HG02970 (cell line): ENCODE data around the gene CSTF1.
"Not testable (repeated sequence)": the region's sequence is repeated elsewhere in the genome, so short reads cannot be mapped to it uniquely, and the experiment has no call there.

Source experiments
- ATAC-seq: cut with Tn5 transposase; IDR thresholded peaks from one replicate; pipeline ENCODE4 v1.9.1; 2021; ENCODE audit warnings: mild to moderate bottlenecking, moderate library complexity, moderate number of reproducible peaks; ENCODE audit not compliant: unreplicated experiment, low FRiP score

The CSTF1 gene

GRCh38 chr20:56400001-56400640 is 7.7 kb downstream of the CSTF1 start:
- no peak for ATAC-seq

DNA sequence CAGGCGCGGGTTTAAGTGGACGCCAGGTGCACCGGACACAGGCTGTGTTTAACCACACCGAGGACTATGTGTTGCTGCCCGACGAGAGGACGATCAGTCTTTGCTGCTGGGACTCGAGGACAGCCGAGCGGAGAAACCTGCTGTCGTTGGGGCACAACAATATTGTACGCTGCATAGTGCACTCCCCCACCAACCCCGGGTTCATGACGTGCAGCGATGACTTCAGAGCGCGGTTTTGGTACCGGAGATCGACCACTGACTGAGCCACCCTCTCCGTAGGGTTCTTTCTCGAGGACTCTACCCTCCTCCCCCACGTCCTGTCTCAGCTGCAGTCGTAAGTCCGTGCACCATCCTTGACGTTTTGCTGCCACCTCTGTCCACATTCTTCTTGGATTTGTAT is 11.0 kb downstream of the CSTF1 start:
- ATAC-seq: no peak

DNA sequence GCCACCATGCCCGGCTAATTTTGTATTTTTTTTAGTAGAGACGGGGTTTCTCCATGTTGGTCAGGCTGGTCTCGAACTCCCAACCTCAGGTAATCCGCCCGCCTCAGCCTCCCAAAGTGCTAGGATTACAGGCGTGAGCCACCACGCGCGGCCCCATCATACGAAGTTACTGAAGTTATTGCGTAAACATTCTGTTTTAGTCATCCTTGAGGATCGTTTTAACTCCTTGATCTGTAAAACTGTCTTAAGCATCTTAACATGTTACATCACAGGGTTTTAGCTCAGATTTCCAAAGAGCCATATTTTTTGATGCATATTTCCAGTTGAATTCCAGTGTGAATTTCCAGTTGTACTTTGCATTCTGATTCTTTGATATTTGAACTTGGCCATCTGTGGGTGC is 12.9 kb downstream of the CSTF1 start:
- ATAC-seq: not testable (repeated sequence)

- ATAC-seq: no peak
Observed at GRCh38 chr20:56406910-56407309, 14.5 kb downstream of the CSTF1 start.

GRCh38 chr20:56409521-56409920 is 17.1 kb downstream of the CSTF1 start:
- no peak for ATAC-seq

GRCh38 chr20:56409956-56410355 is 17.5 kb downstream of the CSTF1 start:
- ATAC-seq: no peak

DNA sequence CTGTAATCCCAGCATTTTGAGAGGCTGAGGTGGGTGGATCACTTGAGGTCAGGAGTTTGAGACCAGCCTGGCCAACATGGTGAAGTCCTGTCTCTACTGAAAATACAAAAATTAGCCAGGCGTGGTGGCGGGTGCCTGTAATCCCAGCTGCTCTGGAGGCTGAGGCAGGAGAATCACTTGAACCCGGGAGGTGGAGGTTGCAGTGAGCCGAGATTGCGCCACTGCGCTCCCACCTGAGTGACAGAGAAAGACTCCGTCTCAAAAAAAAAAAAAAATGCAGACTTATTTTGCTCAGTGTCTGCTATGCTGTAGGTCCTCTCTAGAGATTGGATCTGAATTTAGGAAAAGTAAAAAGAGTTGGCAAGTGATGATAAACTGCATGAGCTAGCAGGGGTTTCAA is 18.8 kb downstream of the CSTF1 start:
- not testable (repeated sequence) for ATAC-seq

DNA sequence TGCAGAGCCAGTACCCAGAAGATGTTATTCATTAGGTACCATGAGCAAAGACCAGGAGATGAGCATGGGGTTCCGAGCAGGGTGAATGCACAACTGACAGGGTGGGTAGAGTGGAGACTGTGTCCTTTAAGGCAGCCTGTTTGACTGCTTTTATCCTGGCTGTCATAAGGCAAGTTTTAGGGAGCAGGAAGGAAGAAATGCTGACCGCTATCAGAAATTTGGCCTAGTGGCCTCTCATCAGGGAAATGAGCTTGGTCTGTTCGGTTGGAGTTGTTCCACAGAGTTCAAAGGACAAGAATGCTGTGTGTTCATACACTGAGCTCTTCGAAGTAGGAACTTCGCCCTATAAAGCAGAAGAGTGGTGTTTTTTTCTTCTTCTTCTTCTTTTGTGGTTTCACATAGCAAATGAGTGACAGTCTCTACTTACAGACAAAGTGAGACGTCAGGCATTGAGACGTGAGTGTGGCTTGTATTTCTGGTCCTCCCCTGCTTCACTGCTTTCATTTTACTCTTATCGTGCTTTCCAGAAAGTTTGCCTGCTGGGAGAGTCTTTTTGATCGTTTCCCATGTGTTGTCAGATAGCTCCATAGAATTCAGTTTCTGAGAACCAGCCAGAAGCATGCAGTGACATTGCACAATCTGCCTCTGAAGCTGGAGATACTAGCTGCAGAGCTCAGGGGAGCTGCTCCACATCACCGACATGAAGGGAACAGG is 19.5 kb downstream of the CSTF1 start, which contains the start of gene CASS4:
TSS of gene CASS4 (plus strand) at position 502 of the 714 bp plus-strand sequence. CDS start at position 701, 199 bp downstream.
- ATAC-seq: no peak

GRCh38 chr20:56412473-56412790 is 20.0 kb downstream of the CSTF1 start:
- no peak for ATAC-seq

DNA sequence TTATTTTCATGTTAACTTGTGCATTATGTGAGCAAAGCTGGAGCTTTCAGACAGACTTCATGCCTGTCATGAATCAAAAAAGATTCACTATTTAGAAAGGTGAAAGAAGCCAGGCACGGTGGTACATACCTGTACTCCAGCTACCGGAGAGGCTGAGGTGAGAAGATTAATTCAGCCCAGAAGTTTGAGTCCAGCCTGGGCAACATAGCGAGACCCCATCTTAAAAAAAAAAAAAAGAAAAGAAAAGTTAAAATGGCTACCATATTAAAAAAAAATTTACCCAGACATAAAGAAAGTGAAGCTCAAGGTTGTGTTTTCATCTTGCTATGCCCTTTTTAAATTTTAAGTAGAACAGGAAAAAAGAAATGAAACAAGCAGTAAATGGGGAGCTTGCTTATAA is 20.5 kb downstream of the CSTF1 start:
- no peak for ATAC-seq

DNA sequence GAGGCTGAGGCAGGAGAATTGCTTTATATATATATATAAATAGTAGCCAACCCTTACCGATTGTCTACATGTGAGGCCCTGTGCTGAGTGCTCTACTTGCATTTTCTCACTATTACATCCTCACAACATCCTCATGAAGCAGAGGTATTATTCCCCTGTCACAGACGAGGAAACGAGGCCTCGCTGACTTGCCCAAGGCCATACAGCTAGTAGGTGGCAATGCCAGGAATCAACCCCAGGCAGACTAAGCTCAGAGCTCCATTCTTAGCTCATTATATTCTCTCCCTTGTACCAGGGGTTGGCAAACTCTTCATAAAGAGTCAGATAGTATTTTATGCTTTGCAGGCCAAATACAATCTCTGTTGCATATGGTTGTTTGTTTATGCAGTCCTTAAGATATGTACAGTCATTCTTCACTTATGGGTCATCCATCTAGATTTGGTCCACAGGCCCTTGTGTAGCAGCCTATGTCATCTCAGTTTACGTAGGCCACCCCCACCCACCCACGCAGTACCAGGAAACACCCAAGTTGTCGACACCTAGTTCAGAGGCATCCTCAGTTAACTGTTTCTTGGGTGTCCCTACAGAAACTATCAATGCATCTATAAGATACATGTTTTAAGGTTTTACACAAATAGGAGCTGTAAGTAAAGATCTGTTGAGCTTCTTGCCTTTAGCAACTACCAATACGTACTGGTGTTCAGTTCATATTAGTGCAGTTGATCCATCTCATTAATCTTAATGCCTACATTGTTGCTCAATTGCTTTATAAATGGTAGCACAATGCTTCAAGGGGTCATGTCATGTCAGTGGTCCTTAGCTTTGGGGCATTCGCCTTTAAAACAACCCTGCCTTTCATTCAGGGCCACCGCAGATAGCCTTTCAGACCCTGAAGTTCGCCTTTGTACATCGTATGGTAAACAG is 22.7 kb downstream of the CSTF1 start:
- ATAC-seq: no peak

DNA sequence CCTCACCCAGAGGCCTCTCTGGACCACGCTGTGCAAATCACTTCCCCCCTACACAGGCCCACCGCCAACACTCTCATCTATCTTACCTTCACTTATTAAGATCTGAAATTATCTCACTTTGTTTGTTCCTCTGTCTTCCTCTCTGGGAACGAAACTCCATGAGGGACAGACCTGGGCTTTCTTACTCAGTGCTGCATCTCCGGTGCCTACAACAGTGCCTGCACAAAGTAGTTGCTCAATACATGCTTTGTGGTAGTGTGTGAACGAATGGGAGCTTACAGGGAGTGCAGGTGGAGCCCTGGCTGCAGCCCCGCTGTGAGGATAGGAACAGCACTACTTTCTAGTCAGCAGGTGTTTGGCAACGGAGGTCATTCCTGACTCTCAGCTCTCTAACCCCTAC is 25.0 kb downstream of the CSTF1 start:
- ATAC-seq: no peak

DNA sequence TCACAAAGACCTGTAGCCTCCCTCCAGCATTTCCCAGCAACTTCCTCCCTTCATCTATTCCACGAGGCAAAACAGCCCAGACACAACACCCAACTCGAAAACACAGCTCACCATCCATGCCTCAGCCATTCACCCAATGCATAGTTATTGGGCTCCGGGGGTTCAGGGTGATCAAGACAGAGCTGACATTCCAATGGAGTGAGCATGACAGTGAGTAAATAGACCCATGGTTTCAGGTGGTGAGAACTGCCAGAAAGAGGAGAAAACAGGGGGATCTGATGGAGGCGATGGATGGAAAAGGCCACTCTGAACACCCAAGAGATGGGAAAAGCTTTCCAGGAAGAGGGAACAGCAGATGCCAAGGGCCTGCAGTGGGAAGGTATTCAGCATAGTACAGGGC is 25.5 kb downstream of the CSTF1 start:
- no peak for ATAC-seq

GRCh38 chr20:56418385-56418861 is 26.0 kb downstream of the CSTF1 start:
- no peak for ATAC-seq

DNA sequence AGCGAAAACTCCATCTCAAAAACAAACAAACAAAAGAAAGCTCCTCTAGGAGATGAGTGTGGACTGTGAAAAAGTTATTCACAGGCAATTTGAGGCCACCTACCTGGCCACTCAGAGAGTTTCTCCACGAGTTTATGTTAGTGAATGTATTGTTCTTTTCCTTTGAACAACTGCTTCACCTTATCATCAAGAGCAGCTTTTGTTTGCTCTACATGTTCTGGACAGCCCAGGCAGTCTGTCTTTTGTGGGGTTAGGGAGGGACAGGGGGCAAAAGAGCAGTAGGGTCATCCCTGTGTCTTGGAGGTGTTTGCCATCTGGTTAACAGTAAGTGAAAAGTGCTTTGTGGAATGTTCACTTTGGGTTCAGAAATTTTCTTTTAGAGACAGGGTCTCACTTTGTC is 27.6 kb downstream of the CSTF1 start:
- ATAC-seq: no peak

DNA sequence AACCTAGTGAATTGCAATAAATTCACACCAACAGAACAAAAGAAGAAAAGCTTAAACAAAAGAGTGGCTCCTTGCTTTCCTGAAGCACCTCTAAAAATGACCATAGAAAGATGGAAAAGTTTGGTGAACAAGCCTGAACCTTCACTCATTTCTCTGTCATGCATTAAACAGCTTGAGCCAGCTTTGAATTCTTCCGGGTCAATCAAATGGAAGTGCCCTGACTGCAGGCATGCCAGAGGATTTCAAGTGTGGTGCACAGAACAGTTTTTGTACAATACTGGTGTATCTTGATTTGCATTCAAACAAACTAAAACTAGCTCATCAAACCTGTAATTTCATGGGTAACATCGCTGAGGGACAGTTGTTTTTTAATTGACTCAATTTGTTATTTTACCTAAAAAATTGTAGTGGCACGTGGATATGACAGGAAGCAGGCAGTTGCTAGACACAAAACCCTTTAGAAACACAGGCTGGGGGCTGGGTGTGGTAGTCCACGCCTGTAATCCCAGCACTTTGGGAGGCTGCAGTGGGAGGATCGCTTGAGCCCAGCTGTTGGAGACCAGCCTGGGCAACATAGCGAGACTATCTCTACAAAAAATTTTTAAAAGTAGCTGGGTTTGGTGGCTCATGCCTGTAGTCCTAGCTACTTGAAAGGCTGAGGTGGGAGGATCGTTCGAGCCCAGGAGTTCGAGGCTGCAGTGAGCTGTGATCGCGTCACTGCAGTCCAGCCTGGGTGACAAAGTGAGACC is 28.7 kb downstream of the CSTF1 start:
- ATAC-seq: no peak

GRCh38 chr20:56422076-56422823 is 29.8 kb downstream of the CSTF1 start:
- no peak for ATAC-seq

DNA sequence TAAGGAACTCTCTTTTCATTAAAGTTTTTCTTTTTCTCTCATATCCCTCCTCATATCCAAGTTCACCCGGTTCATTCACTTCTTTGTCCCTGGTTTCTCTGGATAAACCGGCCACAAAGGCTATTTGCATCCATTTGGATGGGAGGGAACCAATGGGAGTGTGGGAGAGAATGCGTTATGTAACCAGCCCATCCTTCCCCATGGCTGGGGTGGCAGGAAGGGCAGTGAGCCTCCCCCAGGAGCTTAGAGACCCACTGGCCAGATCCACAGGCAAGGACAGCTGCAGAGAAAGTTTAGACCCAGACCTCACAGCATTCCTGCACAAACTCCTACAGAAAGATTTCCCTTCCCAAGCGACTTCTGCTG is 30.4 kb downstream of the CSTF1 start:
- no peak for ATAC-seq

GRCh38 chr20:56423211-56423610 is 30.8 kb downstream of the CSTF1 start:
- ATAC-seq: no peak

- no peak for ATAC-seq
Observed at GRCh38 chr20:56423886-56424285, 31.4 kb downstream of the CSTF1 start.
